ENCODE results near the gene TLR9. TPM values are rescaled to one million over a fixed set of nuclear protein-coding genes. Genes with fewer than 3 reads are reported as not detected.

Gene TLR9
- total and polyA plus RNA-seq, 9 of the 15 experiments (the other 6 are each of a cell fraction or from before 2014, with no cell fraction given), result not detected

DNA sequence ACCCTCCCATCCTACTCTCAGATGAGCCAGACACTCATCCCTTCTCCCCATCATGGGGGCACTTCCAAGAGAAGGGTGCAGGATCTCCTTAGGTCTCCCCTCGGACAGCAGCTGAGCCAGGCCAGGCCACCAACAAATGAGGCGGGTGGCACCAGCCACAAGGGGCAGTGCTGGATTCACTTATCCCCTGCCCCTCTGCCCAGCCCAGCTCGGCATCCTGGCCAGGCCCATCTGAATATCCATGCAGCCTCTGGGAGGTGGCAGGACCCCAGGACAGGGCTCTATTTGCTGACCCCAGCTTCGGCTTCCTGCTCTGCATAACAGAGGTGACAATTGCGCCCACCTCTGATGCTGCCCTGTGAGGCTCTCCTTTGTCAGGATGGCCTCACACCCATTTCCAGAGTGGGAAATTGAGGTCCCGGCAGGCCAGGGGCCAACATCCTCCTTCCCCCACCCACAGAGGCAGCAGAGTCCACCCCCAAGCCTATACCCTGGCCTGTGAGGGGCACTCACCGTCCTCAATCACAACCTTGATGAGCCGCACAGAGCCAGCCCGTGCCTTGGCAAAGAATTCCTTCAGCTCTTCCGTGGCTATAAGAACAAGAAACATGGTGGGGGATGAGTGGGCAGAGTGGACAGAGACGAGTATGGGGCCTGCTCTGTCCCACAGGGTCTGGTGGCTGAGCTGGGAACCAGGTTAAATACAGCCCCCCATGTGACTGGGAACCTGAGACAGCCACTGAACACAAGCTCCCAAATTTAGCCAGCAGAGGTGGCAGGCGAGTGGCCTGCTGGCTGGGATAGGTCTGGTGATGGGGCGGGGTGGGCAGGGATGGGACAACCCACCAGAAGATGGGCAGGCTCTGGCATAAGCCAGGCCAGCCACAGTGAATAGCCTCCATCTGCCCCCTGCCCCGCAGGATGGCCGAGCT is 9.3 kb upstream of the TLR9 start:
- H3K79me2 ChIP-seq (ENCODE audit: control insufficient read depth, insufficient read depth, low read length), result peaks cover 40% of the 10 kb centered on the region
- no peak overlapping the region for H3K27ac ChIP-seq (ENCODE audit: extremely low read depth, low read depth, low read length)
- no peak for TF ChIP-seq ZNF316 (IDR thresholded peaks at IDR 0.05)
- no peak for TF ChIP-seq ZNF232 (CRISPR knock-in tag; IDR thresholded peaks at IDR 0.05)
- no peak for TF ChIP-seq GABPB2 (CRISPR knock-in tag; conservative IDR thresholded peaks at IDR 0.05)
- no peak for TF ChIP-seq XRCC5 (IDR thresholded peaks at IDR 0.05; ENCODE audit: low read depth, low read length)
- TF ChIP-seq, protein P1, sequence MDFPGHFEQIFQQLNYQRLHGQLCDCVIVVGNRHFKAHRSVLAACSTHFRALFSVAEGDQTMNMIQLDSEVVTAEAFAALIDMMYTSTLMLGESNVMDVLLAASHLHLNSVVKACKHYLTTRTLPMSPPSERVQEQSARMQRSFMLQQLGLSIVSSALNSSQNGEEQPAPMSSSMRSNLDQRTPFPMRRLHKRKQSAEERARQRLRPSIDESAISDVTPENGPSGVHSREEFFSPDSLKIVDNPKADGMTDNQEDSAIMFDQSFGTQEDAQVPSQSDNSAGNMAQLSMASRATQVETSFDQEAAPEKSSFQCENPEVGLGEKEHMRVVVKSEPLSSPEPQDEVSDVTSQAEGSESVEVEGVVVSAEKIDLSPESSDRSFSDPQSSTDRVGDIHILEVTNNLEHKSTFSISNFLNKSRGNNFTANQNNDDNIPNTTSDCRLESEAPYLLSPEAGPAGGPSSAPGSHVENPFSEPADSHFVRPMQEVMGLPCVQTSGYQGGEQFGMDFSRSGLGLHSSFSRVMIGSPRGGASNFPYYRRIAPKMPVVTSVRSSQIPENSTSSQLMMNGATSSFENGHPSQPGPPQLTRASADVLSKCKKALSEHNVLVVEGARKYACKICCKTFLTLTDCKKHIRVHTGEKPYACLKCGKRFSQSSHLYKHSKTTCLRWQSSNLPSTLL (IDR thresholded peaks at IDR 0.05), result no peak
- no peak for TF ChIP-seq ESRRA (IDR thresholded peaks at IDR 0.05; ENCODE audit: borderline replicate concordance, low read depth)
- no peak for TF ChIP-seq SRSF1 (IDR thresholded peaks at IDR 0.05; ENCODE audit: low read depth, low read length)
- no peak for TF ChIP-seq ZFP1 (CRISPR knock-in tag; IDR thresholded peaks at IDR 0.05)
- no peak for TF ChIP-seq ZC3H8 (IDR thresholded peaks at IDR 0.05)
- no peak for TF ChIP-seq NFIX (CRISPR knock-in tag; IDR thresholded peaks at IDR 0.05; ENCODE audit: low read depth)
- no peak for TF ChIP-seq XRCC4 (IDR thresholded peaks at IDR 0.05; ENCODE audit: extremely low read depth, insufficient read depth, insufficient read length)
- no peak for TF ChIP-seq THRAP3 (IDR thresholded peaks at IDR 0.05; ENCODE audit: borderline replicate concordance)
- no peak for TF ChIP-seq PBX2 (CRISPR knock-in tag; IDR thresholded peaks at IDR 0.05; ENCODE audit: low read depth)
- no peak for TF ChIP-seq PBX2 (tag; conservative IDR thresholded peaks at IDR 0.05; ENCODE audit: low read depth)
- TF ChIP-seq TBL1XR1 (IDR thresholded peaks at IDR 0.05; ENCODE audit: low read length in 2 of 2), result no peak
- no peak for TF ChIP-seq NR3C1 (CRISPR knock-in tag; IDR thresholded peaks at IDR 0.05)
- TF ChIP-seq NUFIP1 (IDR thresholded peaks at IDR 0.05; ENCODE audit: partially characterized antibody), result no peak

More for the DNA sequence above, 9.3 kb upstream of the TLR9 start:
- no peak for DNase-seq (ENCODE audit: extremely low read depth in 1 of 4, low spot score in 3 of 4)
- H3K9me3 ChIP-seq (replicated peaks; ENCODE audit: control insufficient read depth, insufficient read depth, low read depth, low read length), result no peaks in the 10 kb centered on the region
- WGBS (ENCODE audit: insufficient coverage, low coverage, missing lambda C conversion rate), result 79% methylated on average over 12 of the region's 15 CpGs
- ChIA-PET CTCF (ENCODE audit: low intra/inter-chr PET ratio) (no interaction called here), POLR2A (interaction anchor here (0.6 to 1.2 kb wide), 6 partner anchors 8 to 209 kb away, joined by 3 read pairs; partner anchors contain the start of gene GLYCTK)
- H4K20me1 ChIP-seq (replicated peaks; ENCODE audit: control insufficient read depth, insufficient read depth, low read length), result no peaks in the 10 kb centered on the region; the same call in 1 of the 2 replicates
- H3K36me3 ChIP-seq (ENCODE audit: control insufficient read depth, insufficient read depth, low read length), result peaks cover 24% of the 10 kb centered on the region; the same call in 2 of the 3 replicates
- no TSS peak for BruUV-seq (replicated peaks)
- H3K27me3 ChIP-seq (ENCODE audit: control insufficient read depth in 2 of 2, insufficient read depth in 2 of 2, low read length in 2 of 2), result no peaks in the 10 kb centered on the region
- in situ Hi-C loops (cut with MboI) (no loop called here), intact Hi-C loops (cut with micrococcal nuclease) (loop anchor here (5.0 kb wide), 1 partner anchor 103 kb away; no protein-coding TSS in a partner anchor)
- no peak overlapping the region for H2AFZ ChIP-seq (ENCODE audit: low read depth, low read length)
- H3K4me2 ChIP-seq (ENCODE audit: insufficient read depth, low read length), result no peak overlapping the region
- no peak overlapping the region; a peak in 2 of 4 replicates for H3K9ac ChIP-seq (ENCODE audit: insufficient read depth in 1 of 2, low read depth in 2 of 2, low read length in 2 of 2)
- no peaks in the 10 kb centered on the region for H3K9me1 ChIP-seq (ENCODE audit: control insufficient read depth, insufficient read depth, low read length)
- FAIRE-seq, result no peak
- no peak overlapping the region for H3K4me3 ChIP-seq
- no peak for ATAC-seq
- H3K4me1 ChIP-seq (replicated peaks in 1 of 2; ENCODE audit: control insufficient read depth in 2 of 2, insufficient read depth in 2 of 2, low read length in 2 of 2), result peaks cover 19 to 56% of the 10 kb centered on the region in 2 experiments; a peak in 4 of 5 replicates

Measured in K562 (cell line).